IMR-90 (cell line): Measurements from ENCODE around the gene LRRC4C. TPM values are rescaled to one million over a fixed set of nuclear protein-coding genes. Genes with fewer than 3 reads are reported as not detected.

Source experiments
- ATAC-seq: fragments of 200-7000 bp; cut with Tn5 transposase; 2 replicates; pipeline ENCODE4 v1.9.1; 2020; ENCODE audit warnings: low read depth, mild to moderate bottlenecking, moderate library complexity
- BruUV-seq: library from RNA; stranded (reverse); fragments of 400-500 nt; replicated peaks from 2 replicates; lab custom pipeline; 2021; lab: Mats Ljungman, UMichigan
- CTCF ChIA-PET: fragments of 300-600 bp; formaldehyde crosslinking; extraction: SDS; loops from one replicate; lab custom pipeline; 2021; ENCODE audit warnings: antibody characterized with exemption; lab: Yijun Ruan, JAX
- POLR2A ChIA-PET: fragments of 300-600 bp; sonication (Branson Sonifier 250); formaldehyde crosslinking; loops from one replicate; lab custom pipeline; 2022; ENCODE audit warnings: antibody characterized with exemption; ENCODE audit not compliant: unreplicated experiment; lab: Charles Lee
- DNase-seq: peaks from one replicate; pipeline ENCODE4 v3.0.0; 2013
- H2AFZ ChIP-seq: replicated peaks from 2 replicates; pipeline ENCODE3; 2013; ENCODE audit warnings: low read length, mild to moderate bottlenecking; ENCODE audit not compliant: poor library complexity
- H2AK5ac ChIP-seq: 2 replicates; pipeline ENCODE4 v1.6.1; 2013; ENCODE audit warnings: low read depth, low read length, inconsistent platforms
- H2AK9ac ChIP-seq: replicated peaks from 2 replicates; pipeline ENCODE3; 2013; ENCODE audit warnings: mild to moderate bottlenecking, low read depth, low read length, moderate library complexity; ENCODE audit not compliant: poor library complexity
- H2BK120ac ChIP-seq: 2 replicates; pipeline ENCODE4 v1.6.1; 2013; ENCODE audit warnings: low read depth, low read length, inconsistent platforms
- H2BK15ac ChIP-seq: 3 replicates; pipeline ENCODE4 v1.6.1; 2013; ENCODE audit warnings: low read depth, low read length, inconsistent platforms
- H2BK20ac ChIP-seq: 2 replicates; pipeline ENCODE4 v1.6.1; 2013; ENCODE audit warnings: low read depth, mild to moderate bottlenecking, inconsistent platforms, low read length, moderate library complexity
- H2BK5ac ChIP-seq: 2 replicates; pipeline ENCODE4 v1.6.1; 2013; ENCODE audit warnings: mild to moderate bottlenecking, low read depth, low read length, inconsistent platforms; ENCODE audit not compliant: poor library complexity, severe bottlenecking
- H3K14ac ChIP-seq: replicated peaks from 2 replicates; pipeline ENCODE4 v1.6.1; 2013; ENCODE audit warnings: low read depth, low read length, inconsistent platforms
- H3K18ac ChIP-seq: 2 replicates; pipeline ENCODE4 v1.6.1; 2013; ENCODE audit warnings: low read depth, low read length, control low read depth
- H3K23ac ChIP-seq: 2 replicates; pipeline ENCODE4 v1.6.1; 2013; ENCODE audit warnings: low read depth, low read length, inconsistent platforms
- H3K27ac ChIP-seq: 2 replicates; pipeline ENCODE4 v1.5.1; 2013; ENCODE audit warnings: mild to moderate bottlenecking, control low read depth, low read length; ENCODE audit not compliant: insufficient read depth
- H3K27me3 ChIP-seq: 2 replicates; pipeline ENCODE4 v1.6.1; 2013; ENCODE audit warnings: low read length; ENCODE audit not compliant: control insufficient read depth, insufficient read depth
- H3K36me3 ChIP-seq: 2 replicates; pipeline ENCODE4 v1.6.1; 2013; ENCODE audit warnings: low read length, mixed read lengths; ENCODE audit not compliant: control insufficient read depth, insufficient read depth
- H3K4ac ChIP-seq: 2 replicates; pipeline ENCODE4 v1.6.1; 2013; ENCODE audit warnings: low read depth, low read length, inconsistent platforms
- H3K4me1 ChIP-seq: 2 replicates; pipeline ENCODE4 v1.6.1; 2013; ENCODE audit warnings: low read length, mixed read lengths; ENCODE audit not compliant: control insufficient read depth, insufficient read depth
- H3K4me2 ChIP-seq: 2 replicates; pipeline ENCODE4 v1.6.1; 2013; ENCODE audit warnings: low read depth, mild to moderate bottlenecking, control low read depth, low read length, moderate library complexity
- H3K4me3 ChIP-seq: 2 replicates; pipeline ENCODE4 v1.5.1; 2013; ENCODE audit warnings: low read depth, mild to moderate bottlenecking, control low read depth, low read length, moderate library complexity; ENCODE audit not compliant: insufficient read depth
- H3K56ac ChIP-seq: 2 replicates; pipeline ENCODE4 v1.6.1; 2013; ENCODE audit warnings: low read length, inconsistent platforms; ENCODE audit not compliant: insufficient read depth; ENCODE audit errors: extremely low read depth
- H3K79me1 ChIP-seq, 2 experiments: 2 replicates each; pipeline ENCODE4 v1.6.1; 2013; ENCODE audit warnings: low read length in 2 of 2, inconsistent platforms in 1 of 2, low read depth in 1 of 2
- H3K9ac ChIP-seq: 2 replicates; pipeline ENCODE4 v1.6.1; 2013; ENCODE audit warnings: low read depth, low read length, control low read depth
- H3K9me1 ChIP-seq: 2 replicates; pipeline ENCODE4 v1.6.1; 2013; ENCODE audit warnings: low read length, inconsistent platforms; ENCODE audit not compliant: insufficient read depth
- H3K9me3 ChIP-seq: 2 replicates; pipeline ENCODE4 v1.6.1; 2013; ENCODE audit warnings: low read length; ENCODE audit not compliant: control insufficient read depth, insufficient read depth
- H4K20me1 ChIP-seq: 2 replicates; pipeline ENCODE4 v1.6.1; 2013; ENCODE audit warnings: low read length, inconsistent platforms; ENCODE audit not compliant: insufficient read depth
- H4K5ac ChIP-seq: 2 replicates; pipeline ENCODE4 v1.6.1; 2013; ENCODE audit warnings: mild to moderate bottlenecking, low read depth, low read length, control low read depth
- H4K8ac ChIP-seq, 2 experiments: 2 replicates each; pipeline ENCODE4 v1.6.1; 2013; ENCODE audit warnings: low read depth in 2 of 2, low read length in 2 of 2, control low read depth in 1 of 2, inconsistent platforms in 1 of 2
- H4K91ac ChIP-seq: 2 replicates; pipeline ENCODE4 v1.6.1; 2013; ENCODE audit warnings: low read depth, low read length, inconsistent platforms; ENCODE audit not compliant: insufficient read depth
- CHD1 ChIP-seq: IDR thresholded peaks from 2 replicates; pipeline ENCODE4 v1.6.1; 2012; ENCODE audit warnings: low read depth, low read length, improper control_type of control experiment
- MAFK ChIP-seq: IDR thresholded peaks from 2 replicates; pipeline ENCODE4 v1.6.1; 2012; ENCODE audit warnings: low read depth, low read length, improper control_type of control experiment
- RAD21 ChIP-seq: IDR thresholded peaks from 2 replicates; pipeline ENCODE4 v1.6.1; 2012; ENCODE audit warnings: low read length, improper control_type of control experiment
- RFX5 ChIP-seq: IDR thresholded peaks from 2 replicates; pipeline ENCODE4 v1.8.0; 2012; ENCODE audit warnings: low read depth, mild to moderate bottlenecking, low read length, moderate library complexity
- WGBS, 2 experiments: methylation state at CpG; one replicate each; pipeline versions ENCODE4 v1.1.5 to v1.1.7; 2013; ENCODE audit warnings: missing lambda C conversion rate in 2 of 2; ENCODE audit not compliant: insufficient read length in 1 of 2; ENCODE audit errors: extremely low coverage in 2 of 2; 5-methylcytosine and 5-hydroxymethylcytosine counted together
- dilution Hi-C: fragments of 300-500 bp; cut with HindIII; formaldehyde crosslinking; loops from one replicate; pipeline ENCODE4 v1.14.3; 2018; ENCODE audit warnings: low sequenced_read_pairs; ENCODE audit not compliant: unreplicated experiment
- in situ Hi-C: fragments of 300-500 bp; cut with MboI; formaldehyde crosslinking; loops from 3 replicates; pipeline ENCODE4 v1.14.3; 2019; ENCODE audit warnings: low sequenced_read_pairs, inconsistent platforms, mixed read lengths
- intact Hi-C: fragments of 100-400 bp; cut with micrococcal nuclease; formaldehyde crosslinking; loops from 2 replicates; pipeline ENCODE4 v1.10.0; 2022
- polyA plus RNA-seq, 3 experiments: library from polyadenylated mRNA; depleted of rRNA; stranded (reverse); fragments of >200 nt; gene quantifications; 2 replicates each; pipeline ENCODE4 v1.2.3, GENCODE V29; 2012; ENCODE audit warnings: low replicate concordance in 1 of 3
- total RNA-seq: library from RNA; depleted of rRNA; stranded (reverse); fragments of >200 nt; gene quantifications from 2 replicates; pipeline ENCODE4 v1.2.3, GENCODE V29; 2012
- TF ChIP-seq, protein P1 (sequence below): fragments of 150-350 bp; IDR thresholded peaks from 2 replicates; pipeline ENCODE4 v1.6.1; 2017; ENCODE audit warnings: mild to moderate bottlenecking, antibody characterized with exemption, low read length, low read depth
- TF ChIP-seq, protein P2 (sequence below): fragments of 150-350 bp; IDR thresholded peaks from 2 replicates; pipeline ENCODE4 v1.6.1; 2016; ENCODE audit warnings: low read depth, mild to moderate bottlenecking, low read length, moderate library complexity, borderline replicate concordance

Gene LRRC4C
- total and polyA plus RNA-seq, 2 of the 4 experiments (the other 2 are of a cell fraction) = under 0.01 to 0.03 TPM

DNA sequence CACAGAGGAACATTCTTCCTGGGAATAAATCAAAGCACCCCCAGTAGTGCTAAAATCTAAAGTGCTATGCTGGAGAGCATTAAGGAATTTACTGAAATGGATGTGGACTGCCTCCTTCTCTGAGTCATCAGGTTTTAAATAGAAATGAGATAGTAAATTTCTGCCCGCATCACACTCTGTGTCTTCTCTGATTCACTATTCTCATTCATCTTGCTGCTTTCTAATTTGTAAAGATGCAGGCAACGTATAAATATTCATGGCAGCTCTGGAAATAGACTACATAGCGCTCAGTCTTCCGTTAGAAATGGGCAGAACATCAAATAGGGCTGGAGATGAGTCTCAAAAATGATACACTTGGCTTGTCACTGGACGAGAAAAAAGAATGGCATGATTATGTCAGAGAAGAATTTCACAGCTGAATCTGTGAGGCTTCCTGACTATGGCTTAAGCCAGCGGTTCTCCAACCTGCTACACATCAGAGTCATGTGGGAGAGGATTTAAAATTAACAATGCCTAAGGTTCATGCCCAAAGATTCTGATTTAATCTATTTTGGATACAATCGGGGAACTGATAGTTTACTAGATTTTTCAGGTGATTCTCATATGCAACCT lies 178.2 kb downstream of the LRRC4C start:
- Histone ChIP-seq H4K8ac (no peak overlapping the region), H2AK5ac (no peak overlapping the region), H3K56ac (no peak overlapping the region), H4K20me1 (no peaks in the 10 kb centered on the region), H2AK9ac (no peak overlapping the region), H3K79me1 (no peaks in the 10 kb centered on the region), H3K4me1 (no peaks in the 10 kb centered on the region), H3K18ac (no peak overlapping the region), H2BK20ac (no peak overlapping the region), H3K4me2 (no peak overlapping the region), H2BK15ac (no peak overlapping the region), H2AFZ (no peak overlapping the region), H3K4me3 (no peak overlapping the region), H3K4ac (no peak overlapping the region), H3K27me3 (no peaks in the 10 kb centered on the region), H4K5ac (no peak overlapping the region), H4K91ac (no peak overlapping the region), H3K23ac (no peak overlapping the region), H3K14ac (no peak overlapping the region), H3K27ac (no peak overlapping the region), H2BK120ac (no peak overlapping the region), H3K9ac (no peak overlapping the region), H3K9me3 (peaks cover 3% of the 10 kb centered on the region), H3K9me1 (no peaks in the 10 kb centered on the region), H3K36me3 (no peaks in the 10 kb centered on the region), H2BK5ac (no peak overlapping the region)
- DNase-seq (no peak), ATAC-seq (no peak)
- BruUV-seq = no TSS peak
- POLR2A ChIA-PET = no interaction called here
- in situ Hi-C loops (no loop called here), dilution Hi-C loops (no loop called here), intact Hi-C loops (no loop called here)
- TF ChIP-seq MAFK = no peak
- TF ChIP-seq, protein P1, sequence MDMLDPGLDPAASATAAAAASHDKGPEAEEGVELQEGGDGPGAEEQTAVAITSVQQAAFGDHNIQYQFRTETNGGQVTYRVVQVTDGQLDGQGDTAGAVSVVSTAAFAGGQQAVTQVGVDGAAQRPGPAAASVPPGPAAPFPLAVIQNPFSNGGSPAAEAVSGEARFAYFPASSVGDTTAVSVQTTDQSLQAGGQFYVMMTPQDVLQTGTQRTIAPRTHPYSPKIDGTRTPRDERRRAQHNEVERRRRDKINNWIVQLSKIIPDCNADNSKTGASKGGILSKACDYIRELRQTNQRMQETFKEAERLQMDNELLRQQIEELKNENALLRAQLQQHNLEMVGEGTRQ = no peak
- TF ChIP-seq CHD1 = no peak
- TF ChIP-seq RAD21 = no peak
- TF ChIP-seq, protein P2, sequence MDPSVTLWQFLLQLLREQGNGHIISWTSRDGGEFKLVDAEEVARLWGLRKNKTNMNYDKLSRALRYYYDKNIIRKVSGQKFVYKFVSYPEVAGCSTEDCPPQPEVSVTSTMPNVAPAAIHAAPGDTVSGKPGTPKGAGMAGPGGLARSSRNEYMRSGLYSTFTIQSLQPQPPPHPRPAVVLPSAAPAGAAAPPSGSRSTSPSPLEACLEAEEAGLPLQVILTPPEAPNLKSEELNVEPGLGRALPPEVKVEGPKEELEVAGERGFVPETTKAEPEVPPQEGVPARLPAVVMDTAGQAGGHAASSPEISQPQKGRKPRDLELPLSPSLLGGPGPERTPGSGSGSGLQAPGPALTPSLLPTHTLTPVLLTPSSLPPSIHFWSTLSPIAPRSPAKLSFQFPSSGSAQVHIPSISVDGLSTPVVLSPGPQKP = no peak
- TF ChIP-seq RFX5 = no peak
- CTCF ChIA-PET = no interaction called here
- WGBS, 2 experiments = no CpG with 5 or more reads among the region's 7 CpGs
